Measurements from ENCODE around the gene NAPB.

NAPB gene

GRCh38 chr20:23349338-23350195, 71.7 kb downstream of the NAPB start:
- in situ Hi-C loops (cut with MboI; ENCODE audit: low sequenced_read_pairs), result loop anchor here (10.0 kb wide), 1 partner anchor 655 kb away; no protein-coding TSS in a partner anchor

GRCh38 chr20:23348510-23348909, 72.8 kb downstream of the NAPB start:
- in situ Hi-C loops (cut with MboI; ENCODE audit: low sequenced_read_pairs), result loop anchor here (10.0 kb wide), 1 partner anchor 654 kb away; no protein-coding TSS in a partner anchor

- in situ Hi-C loops (cut with MboI; ENCODE audit: low sequenced_read_pairs), result loop anchor here (10.0 kb wide), 1 partner anchor 653 kb away; no protein-coding TSS in a partner anchor
Measured at GRCh38 chr20:23347791-23348190, 73.5 kb downstream of the NAPB start.

- in situ Hi-C loops (cut with MboI; ENCODE audit: low sequenced_read_pairs), result loop anchor here (10.0 kb wide), 1 partner anchor 651 kb away; no protein-coding TSS in a partner anchor
Measured at GRCh38 chr20:23346002-23346401, 75.3 kb downstream of the NAPB start.

- in situ Hi-C loops (cut with MboI; ENCODE audit: low sequenced_read_pairs), result loop anchor here (10.0 kb wide), 1 partner anchor 650 kb away; no protein-coding TSS in a partner anchor
Measured at GRCh38 chr20:23344336-23344735, 77.0 kb downstream of the NAPB start.

GRCh38 chr20:23343590-23343989, 77.7 kb downstream of the NAPB start:
- in situ Hi-C loops (cut with MboI; ENCODE audit: low sequenced_read_pairs), result loop anchor here (10.0 kb wide), 1 partner anchor 649 kb away; no protein-coding TSS in a partner anchor

GRCh38 chr20:23341073-23341472, 80.2 kb downstream of the NAPB start:
- in situ Hi-C loops (cut with MboI; ENCODE audit: low sequenced_read_pairs), result loop anchor here (10.0 kb wide), 1 partner anchor 646 kb away; no protein-coding TSS in a partner anchor

- in situ Hi-C loops (cut with MboI; ENCODE audit: low sequenced_read_pairs), result loop anchor here (10.0 kb wide), 1 partner anchor 646 kb away; no protein-coding TSS in a partner anchor
Measured at GRCh38 chr20:23340524-23340923, 80.8 kb downstream of the NAPB start.

- in situ Hi-C loops (cut with MboI; ENCODE audit: low sequenced_read_pairs), result loop anchor here (10.0 kb wide), 3 partner anchors 285 to 995 kb away; no protein-coding TSS in a partner anchor
Measured at GRCh38 chr20:23339986-23340385, 81.3 kb downstream of the NAPB start.

GRCh38 chr20:23337312-23337711, 84.0 kb downstream of the NAPB start:
- in situ Hi-C loops (cut with MboI; ENCODE audit: low sequenced_read_pairs), result loop anchor here (10.0 kb wide), 2 partner anchors 283 to 993 kb away; no protein-coding TSS in a partner anchor

- in situ Hi-C loops (cut with MboI; ENCODE audit: low sequenced_read_pairs), result loop anchor here (10.0 kb wide), 2 partner anchors 282 to 992 kb away; no protein-coding TSS in a partner anchor
Measured at GRCh38 chr20:23336476-23336875, 84.8 kb downstream of the NAPB start.

GRCh38 chr20:23335521-23335920, 85.8 kb downstream of the NAPB start:
- in situ Hi-C loops (cut with MboI; ENCODE audit: low sequenced_read_pairs), result loop anchor here (10.0 kb wide), 2 partner anchors 281 to 991 kb away; no protein-coding TSS in a partner anchor

- in situ Hi-C loops (cut with MboI; ENCODE audit: low sequenced_read_pairs), result loop anchor here (10.0 kb wide), 2 partner anchors 279 to 989 kb away; no protein-coding TSS in a partner anchor
Measured at GRCh38 chr20:23334111-23334510, 87.2 kb downstream of the NAPB start.

GRCh38 chr20:23332467-23332866, 88.8 kb downstream of the NAPB start:
- in situ Hi-C loops (cut with MboI; ENCODE audit: low sequenced_read_pairs), result loop anchor here (10.0 kb wide), 2 partner anchors 278 to 988 kb away; no protein-coding TSS in a partner anchor

GRCh38 chr20:23331450-23332350, 89.6 kb downstream of the NAPB start:
- in situ Hi-C loops (cut with MboI; ENCODE audit: low sequenced_read_pairs), result loop anchor here (10.0 kb wide), 2 partner anchors 277 to 987 kb away; no protein-coding TSS in a partner anchor

- in situ Hi-C loops (cut with MboI; ENCODE audit: low sequenced_read_pairs), result no loop called here
Measured at GRCh38 chr20:23327617-23328333, 93.5 kb downstream of the NAPB start.

- in situ Hi-C loops (cut with MboI; ENCODE audit: low sequenced_read_pairs), result no loop called here
Measured at GRCh38 chr20:23326774-23327173, 94.5 kb downstream of the NAPB start.

GRCh38 chr20:23325107-23325506, 96.2 kb downstream of the NAPB start:
- in situ Hi-C loops (cut with MboI; ENCODE audit: low sequenced_read_pairs), result no loop called here

Measured in HL-60/S4 treated with retinoic acid at 250 ng/mL for 4 days and 3 days (cell line).